ENCODE results near the gene ACVR1. TPM values are rescaled to one million over a fixed set of nuclear protein-coding genes. Genes with fewer than 3 reads are reported as not detected.
"Not testable (repeated sequence)": the region's sequence is repeated elsewhere in the genome, so short reads cannot be mapped to it uniquely, and the experiment has no call there.

Gene ACVR1
- total RNA-seq, 3 donors from 2014 or later = 14.7 to 38.4 (median 15.8) TPM

- ATAC-seq (no peak), DNase-seq (no peak)
- Histone ChIP-seq H3K9me3 (no peaks in the 10 kb centered on the region), H3K4me3 (no peak overlapping the region), H3K4me1 (ENCODE audit: low read depth) (no peaks in the 10 kb centered on the region), H3K36me3 (ENCODE audit: low read depth) (no peaks in the 10 kb centered on the region)
- intact Hi-C loops (cut with DNase I, micrococcal nuclease) = loop anchor here in 1 of 2 donors (10.0 kb wide), 1 partner anchor 260 kb away; no protein-coding TSS in a partner anchor
- no peak for TF ChIP-seq CTCF (IDR thresholded peaks at IDR 0.05)
Measured at GRCh38 chr2:157764386-157764785, 111.7 kb downstream of the ACVR1 start.

GRCh38 chr2:157761520-157761919 lies 114.6 kb downstream of the ACVR1 start:
- no peak for TF ChIP-seq CTCF (IDR thresholded peaks at IDR 0.05)
- no peaks in the 10 kb centered on the region for H3K36me3 ChIP-seq (ENCODE audit: low read depth)
- H3K4me1 ChIP-seq (ENCODE audit: low read depth) = no peaks in the 10 kb centered on the region
- H3K9me3 ChIP-seq = peaks cover 8% of the 10 kb centered on the region
- ATAC-seq (no peak), DNase-seq (no peak)
- intact Hi-C loops (cut with DNase I, micrococcal nuclease) = loop anchor here in 1 of 2 donors (10.0 kb wide), 1 partner anchor 257 kb away; no protein-coding TSS in a partner anchor
- no peak overlapping the region for H3K4me3 ChIP-seq

GRCh38 chr2:157760949-157761348 lies 115.2 kb downstream of the ACVR1 start:
- ATAC-seq (no peak), DNase-seq (no peak)
- peaks cover 8% of the 10 kb centered on the region for H3K9me3 ChIP-seq
- no peaks in the 10 kb centered on the region for H3K36me3 ChIP-seq (ENCODE audit: low read depth)
- H3K4me1 ChIP-seq (ENCODE audit: low read depth) = no peaks in the 10 kb centered on the region
- no peak for TF ChIP-seq CTCF (IDR thresholded peaks at IDR 0.05)
- H3K4me3 ChIP-seq = no peak overlapping the region
- intact Hi-C loops (cut with DNase I, micrococcal nuclease) = loop anchor here in 1 of 2 donors (10.0 kb wide), 1 partner anchor 256 kb away; no protein-coding TSS in a partner anchor

GRCh38 chr2:157759855-157760254 lies 116.3 kb downstream of the ACVR1 start:
- Histone ChIP-seq H3K36me3 (ENCODE audit: low read depth) (no peaks in the 10 kb centered on the region), H3K4me1 (ENCODE audit: low read depth) (no peaks in the 10 kb centered on the region), H3K4me3 (no peak overlapping the region), H3K9me3 (peaks cover 8% of the 10 kb centered on the region)
- ATAC-seq (no peak), DNase-seq (no peak)
- no peak for TF ChIP-seq CTCF (IDR thresholded peaks at IDR 0.05)
- intact Hi-C loops (cut with DNase I, micrococcal nuclease) = loop anchor here in 1 of 2 donors (10.0 kb wide), 1 partner anchor 255 kb away; no protein-coding TSS in a partner anchor

GRCh38 chr2:157758586-157758985 lies 117.5 kb downstream of the ACVR1 start:
- no peak for TF ChIP-seq CTCF (IDR thresholded peaks at IDR 0.05)
- no peak for DNase-seq
- Histone ChIP-seq H3K36me3 (ENCODE audit: low read depth) (no peaks in the 10 kb centered on the region), H3K4me1 (ENCODE audit: low read depth) (no peaks in the 10 kb centered on the region), H3K4me3 (no peak overlapping the region), H3K9me3 (peaks cover 8% of the 10 kb centered on the region)
- intact Hi-C loops (cut with DNase I, micrococcal nuclease) = no loop called here
- ATAC-seq = no peak

GRCh38 chr2:157757500-157757899 lies 118.6 kb downstream of the ACVR1 start:
- TF ChIP-seq CTCF (IDR thresholded peaks at IDR 0.05) = no peak
- DNase-seq (no peak), ATAC-seq (no peak)
- peaks cover 8% of the 10 kb centered on the region for H3K9me3 ChIP-seq
- H3K4me3 ChIP-seq = no peak overlapping the region
- intact Hi-C loops (cut with DNase I, micrococcal nuclease) = no loop called here
- H3K4me1 ChIP-seq (ENCODE audit: low read depth) = no peaks in the 10 kb centered on the region
- no peaks in the 10 kb centered on the region for H3K36me3 ChIP-seq (ENCODE audit: low read depth)

- not testable (repeated sequence) for ATAC-seq
Measured at GRCh38 chr2:157756447-157756846, 119.7 kb downstream of the ACVR1 start.

More at GRCh38 chr2:157756447-157756846, 119.7 kb downstream of the ACVR1 start:
- H3K4me3 ChIP-seq; DNase-seq; intact Hi-C loops (cut with DNase I, micrococcal nuclease); H3K9me3 ChIP-seq; H3K36me3 ChIP-seq (ENCODE audit: low read depth); H3K4me1 ChIP-seq (ENCODE audit: low read depth): not testable (repeated sequence)

All from mucosa of descending colon (tissue), 3 donors.